ENCODE results near the gene ATP13A3. TPM values are rescaled to one million over a fixed set of nuclear protein-coding genes. Genes with fewer than 3 reads are reported as not detected.

Gene ATP13A3
- total RNA-seq, 1 donor from 2014 or later, result 171 TPM

- FAIRE-seq (no peak), DNase-seq (ENCODE audit: low read depth) (no peak)
- TF ChIP-seq CTCF (IDR thresholded peaks at IDR 0.05; ENCODE audit: insufficient read depth, low read length, severe bottlenecking), result no peak
- no peak overlapping the region for H3K4me3 ChIP-seq (ENCODE audit: low read depth, low read length)
- H3K36me3 ChIP-seq (ENCODE audit: control insufficient read depth, insufficient read depth, low read length), result no peaks in the 10 kb centered on the region
- H3K27me3 ChIP-seq (ENCODE audit: control insufficient read depth, insufficient read depth, low read length), result no peaks in the 10 kb centered on the region
These were observed 26.2 kb upstream of the ATP13A3 start for GRCh38 chr3:194512895-194513601.

GRCh38 chr3:194508491-194509453, 22.0 kb upstream of the ATP13A3 start:
- DNase-seq (ENCODE audit: low read depth) (peak; percentile 24), FAIRE-seq (no peak)
- H3K36me3 ChIP-seq (ENCODE audit: control insufficient read depth, insufficient read depth, low read length), result no peaks in the 10 kb centered on the region
- no peak for TF ChIP-seq CTCF (IDR thresholded peaks at IDR 0.05; ENCODE audit: insufficient read depth, low read length, severe bottlenecking)
- H3K27me3 ChIP-seq (ENCODE audit: control insufficient read depth, insufficient read depth, low read length), result no peaks in the 10 kb centered on the region
- no peak overlapping the region for H3K4me3 ChIP-seq (ENCODE audit: low read depth, low read length)

- no peaks in the 10 kb centered on the region for H3K36me3 ChIP-seq (ENCODE audit: control insufficient read depth, insufficient read depth, low read length)
- H3K4me3 ChIP-seq (ENCODE audit: low read depth, low read length), result no peak overlapping the region
- H3K27me3 ChIP-seq (ENCODE audit: control insufficient read depth, insufficient read depth, low read length), result no peaks in the 10 kb centered on the region
- no peak for TF ChIP-seq CTCF (IDR thresholded peaks at IDR 0.05; ENCODE audit: insufficient read depth, low read length, severe bottlenecking)
- FAIRE-seq (no peak), DNase-seq (ENCODE audit: low read depth) (no peak)
These were observed 20.8 kb upstream of the ATP13A3 start for GRCh38 chr3:194507571-194507970.

- DNase-seq (ENCODE audit: low read depth), result no peak
- no peak for TF ChIP-seq CTCF (IDR thresholded peaks at IDR 0.05; ENCODE audit: insufficient read depth, low read length, severe bottlenecking)
- H3K27me3 ChIP-seq (ENCODE audit: control insufficient read depth, insufficient read depth, low read length), result no peaks in the 10 kb centered on the region
- no peak overlapping the region for H3K4me3 ChIP-seq (ENCODE audit: low read depth, low read length)
- H3K36me3 ChIP-seq (ENCODE audit: control insufficient read depth, insufficient read depth, low read length), result no peaks in the 10 kb centered on the region
- no peak for FAIRE-seq
These were observed 19.1 kb upstream of the ATP13A3 start for GRCh38 chr3:194505791-194506415.

- TF ChIP-seq CTCF (IDR thresholded peaks at IDR 0.05; ENCODE audit: insufficient read depth, low read length, severe bottlenecking), result no peak
- Histone ChIP-seq H3K36me3 (ENCODE audit: control insufficient read depth, insufficient read depth, low read length) (no peaks in the 10 kb centered on the region), H3K4me3 (ENCODE audit: low read depth, low read length) (no peak overlapping the region), H3K27me3 (ENCODE audit: control insufficient read depth, insufficient read depth, low read length) (no peaks in the 10 kb centered on the region)
- DNase-seq (ENCODE audit: low read depth), result no peak
- no peak for FAIRE-seq
These were observed 18.1 kb upstream of the ATP13A3 start for GRCh38 chr3:194504861-194505260.
